ENCODE measurements around the gene TM7SF3.

DNA sequence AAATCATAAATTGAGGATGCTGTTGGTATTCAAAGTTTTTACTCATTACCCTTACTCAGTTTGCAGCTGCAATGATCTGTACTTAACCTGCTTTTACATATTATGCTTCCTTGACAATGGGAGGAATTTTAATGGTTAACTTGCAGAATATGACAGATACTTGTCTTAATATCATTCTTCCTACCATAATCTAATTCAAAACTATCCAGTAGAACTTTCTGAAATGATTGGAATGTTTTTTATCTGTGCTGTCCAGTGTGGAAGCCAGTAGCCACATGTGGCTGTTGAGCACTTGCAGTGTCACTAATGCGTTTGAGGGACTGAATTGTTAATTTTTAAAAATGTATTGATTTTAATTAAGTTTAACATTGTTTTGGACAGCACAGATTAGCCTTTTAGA, 52.4 kb downstream of the TM7SF3 start:
- TF ChIP-seq, protein P1, sequence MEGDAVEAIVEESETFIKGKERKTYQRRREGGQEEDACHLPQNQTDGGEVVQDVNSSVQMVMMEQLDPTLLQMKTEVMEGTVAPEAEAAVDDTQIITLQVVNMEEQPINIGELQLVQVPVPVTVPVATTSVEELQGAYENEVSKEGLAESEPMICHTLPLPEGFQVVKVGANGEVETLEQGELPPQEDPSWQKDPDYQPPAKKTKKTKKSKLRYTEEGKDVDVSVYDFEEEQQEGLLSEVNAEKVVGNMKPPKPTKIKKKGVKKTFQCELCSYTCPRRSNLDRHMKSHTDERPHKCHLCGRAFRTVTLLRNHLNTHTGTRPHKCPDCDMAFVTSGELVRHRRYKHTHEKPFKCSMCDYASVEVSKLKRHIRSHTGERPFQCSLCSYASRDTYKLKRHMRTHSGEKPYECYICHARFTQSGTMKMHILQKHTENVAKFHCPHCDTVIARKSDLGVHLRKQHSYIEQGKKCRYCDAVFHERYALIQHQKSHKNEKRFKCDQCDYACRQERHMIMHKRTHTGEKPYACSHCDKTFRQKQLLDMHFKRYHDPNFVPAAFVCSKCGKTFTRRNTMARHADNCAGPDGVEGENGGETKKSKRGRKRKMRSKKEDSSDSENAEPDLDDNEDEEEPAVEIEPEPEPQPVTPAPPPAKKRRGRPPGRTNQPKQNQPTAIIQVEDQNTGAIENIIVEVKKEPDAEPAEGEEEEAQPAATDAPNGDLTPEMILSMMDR (conservative IDR thresholded peaks at IDR 0.05), result no peak
- TF ChIP-seq EZH2 (IDR thresholded peaks at IDR 0.05; ENCODE audit: low read depth), result no peak
